OCI-LY1 (cell line): ENCODE measurements around the gene REEP5.
"Not testable (repeated sequence)": the region's sequence is repeated elsewhere in the genome, so short reads cannot be mapped to it uniquely, and the experiment has no call there.

Experiments used
- H2AFZ ChIP-seq: fragments of 200-600 bp; sonication (generic), shearing (Covaris generic); 2 replicates; pipeline ENCODE4 v1.6.0; 2014; ENCODE audit warnings: antibody characterized with exemption, mild to moderate bottlenecking, low read length
- H3F3A ChIP-seq: fragments of 200-600 bp; sonication (generic), shearing (Covaris generic); 2 replicates; pipeline ENCODE4 v1.6.0; 2014; ENCODE audit warnings: mild to moderate bottlenecking, antibody characterized with exemption, low read length, moderate library complexity; ENCODE audit not compliant: insufficient read depth
- H3K27ac ChIP-seq: fragments of 200-600 bp; sonication (generic); 2 replicates; pipeline ENCODE4 v1.5.1; 2014; ENCODE audit warnings: low read length, mixed run types, mild to moderate bottlenecking, low read depth; ENCODE audit not compliant: poor library complexity, severe bottlenecking
- H3K27me3 ChIP-seq: fragments of 200-600 bp; sonication (generic); 2 replicates; pipeline ENCODE4 v1.6.0; 2014; ENCODE audit warnings: antibody characterized with exemption, mild to moderate bottlenecking, low read length, moderate library complexity; ENCODE audit not compliant: insufficient read depth
- H3K36me3 ChIP-seq: fragments of 200-600 bp; sonication (generic); 2 replicates; pipeline ENCODE4 v1.6.1; 2014; ENCODE audit warnings: mild to moderate bottlenecking, antibody characterized with exemption, low read length, moderate library complexity, mixed read lengths; ENCODE audit not compliant: insufficient read depth
- H3K4me1 ChIP-seq: fragments of 200-600 bp; sonication (generic); 2 replicates; pipeline ENCODE4 v1.5.1; 2014; ENCODE audit warnings: mild to moderate bottlenecking, low read length, moderate library complexity; ENCODE audit not compliant: insufficient read depth, severe bottlenecking
- H3K4me2 ChIP-seq: fragments of 200-600 bp; sonication (generic), shearing (Covaris generic); 2 replicates; pipeline ENCODE4 v1.6.1; 2014; ENCODE audit warnings: low read length
- H3K4me3 ChIP-seq: fragments of 200-600 bp; sonication (generic); 2 replicates; pipeline ENCODE4 v1.5.1; 2014; ENCODE audit warnings: low read length, low read depth, mild to moderate bottlenecking, mixed read lengths; ENCODE audit not compliant: poor library complexity, severe bottlenecking
- H3K79me2 ChIP-seq: fragments of 200-600 bp; shearing (Covaris generic); 2 replicates; pipeline ENCODE4 v1.6.1; 2016; ENCODE audit warnings: mixed run types, low read length, mixed read lengths; ENCODE audit not compliant: insufficient read depth
- H3K9ac ChIP-seq: fragments of 200-600 bp; sonication (generic), shearing (Covaris generic); 2 replicates; pipeline ENCODE4 v1.6.1; 2014; ENCODE audit warnings: mild to moderate bottlenecking, low read length, mixed read lengths
- H3K9me2 ChIP-seq: fragments of 200-600 bp; sonication (generic), shearing (Covaris generic); 2 replicates; pipeline ENCODE4 v1.6.1; 2014; ENCODE audit warnings: low read depth, mild to moderate bottlenecking, low read length, mixed read lengths
- H3K9me3 ChIP-seq: fragments of 200-600 bp; shearing (Covaris generic); 2 replicates; pipeline ENCODE4 v1.6.1; 2014; ENCODE audit warnings: low read length, mixed read lengths
- H4K20me1 ChIP-seq: fragments of 200-600 bp; sonication (generic), shearing (Covaris generic); 2 replicates; pipeline ENCODE4 v1.6.0; 2016; ENCODE audit warnings: mild to moderate bottlenecking, low read length; ENCODE audit not compliant: insufficient read depth
- CTCF ChIP-seq: fragments of 200-600 bp; sonication (generic), shearing (Covaris generic); IDR thresholded peaks from 2 replicates; pipeline ENCODE4 v1.5.1; 2017; ENCODE audit warnings: mild to moderate bottlenecking, antibody characterized with exemption, low read length, moderate library complexity, mixed read lengths
- EZH2 ChIP-seq: fragments of 200-600 bp; sonication (generic), shearing (Covaris generic); IDR thresholded peaks from 2 replicates; pipeline ENCODE4 v1.8.0; 2017; ENCODE audit warnings: borderline replicate concordance, mixed run types, mild to moderate bottlenecking, antibody characterized with exemption, low read length, moderate library complexity, mixed read lengths

REEP5 gene

GRCh38 chr5:112907166-112907631, 14.8 kb downstream of the REEP5 start:
- peaks cover 11% of the 10 kb centered on the region for H3K4me1 ChIP-seq
- no peak overlapping the region for H2AFZ ChIP-seq
- H3K9me2 ChIP-seq, result no peaks in the 10 kb centered on the region
- TF ChIP-seq EZH2 (no peak), CTCF (no peak)
- no peaks in the 10 kb centered on the region for H3K9me3 ChIP-seq
- H3K36me3 ChIP-seq, result peaks cover 47% of the 10 kb centered on the region; the same call in 1 of the 2 replicates
- no peak overlapping the region for H3K4me2 ChIP-seq
- H3K27me3 ChIP-seq, result no peaks in the 10 kb centered on the region
- H4K20me1 ChIP-seq, result no peaks in the 10 kb centered on the region
- no peaks in the 10 kb centered on the region for H3F3A ChIP-seq
- H3K79me2 ChIP-seq, result no peaks in the 10 kb centered on the region
- H3K27ac ChIP-seq, result peak overlapping the region; percentile 25
- H3K4me3 ChIP-seq, result no peak overlapping the region
- no peak overlapping the region for H3K9ac ChIP-seq

- Histone ChIP-seq H3F3A (no peaks in the 10 kb centered on the region), H3K9me2 (no peaks in the 10 kb centered on the region), H3K4me1 (peaks cover 11% of the 10 kb centered on the region), H4K20me1 (no peaks in the 10 kb centered on the region), H3K79me2 (no peaks in the 10 kb centered on the region), H3K4me3 (no peak overlapping the region), H3K4me2 (no peak overlapping the region), H3K27me3 (no peaks in the 10 kb centered on the region), H3K9ac (no peak overlapping the region), H3K27ac (peak overlapping the region; percentile 25), H2AFZ (no peak overlapping the region), H3K36me3 (peaks cover 51% of the 10 kb centered on the region), H3K9me3 (no peaks in the 10 kb centered on the region)
- TF ChIP-seq CTCF (no peak), EZH2 (no peak)
Measured at GRCh38 chr5:112906637-112907036, 15.4 kb downstream of the REEP5 start.

- not testable (repeated sequence) for H3K27ac ChIP-seq, H2AFZ ChIP-seq, H3K4me3 ChIP-seq, H3K79me2 ChIP-seq, H3K9ac ChIP-seq, H3K9me3 ChIP-seq, H3F3A ChIP-seq, H4K20me1 ChIP-seq, H3K9me2 ChIP-seq, H3K4me2 ChIP-seq, H3K27me3 ChIP-seq
- peaks cover 11% of the 10 kb centered on the region for H3K4me1 ChIP-seq
- peaks cover 52% of the 10 kb centered on the region for H3K36me3 ChIP-seq
Measured at GRCh38 chr5:112904996-112905395, 17.0 kb downstream of the REEP5 start.

- no peak for TF ChIP-seq EZH2
- no peak for TF ChIP-seq CTCF
- Histone ChIP-seq H2AFZ (no peak overlapping the region), H3K79me2 (no peaks in the 10 kb centered on the region)
Measured at GRCh38 chr5:112902561-112902960, 19.5 kb downstream of the REEP5 start.

More at GRCh38 chr5:112902561-112902960, 19.5 kb downstream of the REEP5 start:
- Histone ChIP-seq H4K20me1 (no peaks in the 10 kb centered on the region), H3K4me1 (peaks cover 11% of the 10 kb centered on the region), H3K4me3 (no peak overlapping the region), H3F3A (no peaks in the 10 kb centered on the region), H3K27me3 (no peaks in the 10 kb centered on the region), H3K4me2 (no peak overlapping the region), H3K9me3 (no peaks in the 10 kb centered on the region), H3K9me2 (no peaks in the 10 kb centered on the region), H3K9ac (no peak overlapping the region), H3K36me3 (peaks cover 62% of the 10 kb centered on the region), H3K27ac (no peak overlapping the region)
